ENCODE results near the gene CTAGE4. TPM values are rescaled to one million over a fixed set of nuclear protein-coding genes. Genes with fewer than 3 reads are reported as not detected.
"Not testable (repeated sequence)": the region's sequence is repeated elsewhere in the genome, so short reads cannot be mapped to it uniquely, and the experiment has no call there.

The CTAGE4 gene, protein sequence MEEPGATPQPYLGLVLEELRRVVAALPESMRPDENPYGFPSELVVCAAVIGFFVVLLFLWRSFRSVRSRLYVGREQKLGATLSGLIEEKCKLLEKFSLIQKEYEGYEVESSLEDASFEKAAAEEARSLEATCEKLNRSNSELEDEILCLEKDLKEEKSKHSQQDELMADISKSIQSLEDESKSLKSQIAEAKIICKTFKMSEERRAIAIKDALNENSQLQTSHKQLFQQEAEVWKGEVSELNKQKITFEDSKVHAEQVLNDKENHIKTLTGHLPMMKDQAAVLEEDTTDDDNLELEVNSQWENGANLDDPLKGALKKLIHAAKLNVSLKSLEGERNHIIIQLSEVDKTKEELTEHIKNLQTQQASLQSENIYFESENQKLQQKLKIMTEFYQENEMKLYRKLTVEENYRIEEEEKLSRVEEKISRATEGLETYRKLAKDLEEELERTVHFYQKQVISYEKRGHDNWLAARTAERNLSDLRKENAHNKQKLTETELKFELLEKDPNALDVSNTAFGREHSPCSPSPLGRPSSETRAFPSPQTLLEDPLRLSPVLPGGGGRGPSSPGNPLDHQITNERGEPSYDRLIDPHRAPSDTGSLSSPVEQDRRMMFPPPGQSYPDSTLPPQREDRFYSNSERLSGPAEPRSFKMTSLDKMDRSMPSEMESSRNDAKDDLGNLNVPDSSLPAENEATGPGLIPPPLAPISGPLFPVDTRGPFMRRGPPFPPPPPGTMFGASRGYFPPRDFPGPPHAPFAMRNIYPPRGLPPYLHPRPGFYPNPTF
- 1 to 10 TPM in 3 of 4 donors, not detected in 1; 1.8 to 6.7 (median 2.3) TPM for total RNA-seq

GRCh38 chr7:144183166-144183565 lies at the start of gene CTAGE4:
Gene CTAGE4 (plus strand): TSS chr7:144183466. CDS start chr7:144183504, 38 bp downstream.
- ATAC-seq (ENCODE audit: low FRiP score); DNase-seq (ENCODE audit: low spot score): not testable (repeated sequence)

GRCh38 chr7:144134116-144134515 lies 49.1 kb upstream of the CTAGE4 start:
- DNase-seq (ENCODE audit: low spot score) (no peak), ATAC-seq (ENCODE audit: low FRiP score) (no peak)
- TF ChIP-seq, protein P1, sequence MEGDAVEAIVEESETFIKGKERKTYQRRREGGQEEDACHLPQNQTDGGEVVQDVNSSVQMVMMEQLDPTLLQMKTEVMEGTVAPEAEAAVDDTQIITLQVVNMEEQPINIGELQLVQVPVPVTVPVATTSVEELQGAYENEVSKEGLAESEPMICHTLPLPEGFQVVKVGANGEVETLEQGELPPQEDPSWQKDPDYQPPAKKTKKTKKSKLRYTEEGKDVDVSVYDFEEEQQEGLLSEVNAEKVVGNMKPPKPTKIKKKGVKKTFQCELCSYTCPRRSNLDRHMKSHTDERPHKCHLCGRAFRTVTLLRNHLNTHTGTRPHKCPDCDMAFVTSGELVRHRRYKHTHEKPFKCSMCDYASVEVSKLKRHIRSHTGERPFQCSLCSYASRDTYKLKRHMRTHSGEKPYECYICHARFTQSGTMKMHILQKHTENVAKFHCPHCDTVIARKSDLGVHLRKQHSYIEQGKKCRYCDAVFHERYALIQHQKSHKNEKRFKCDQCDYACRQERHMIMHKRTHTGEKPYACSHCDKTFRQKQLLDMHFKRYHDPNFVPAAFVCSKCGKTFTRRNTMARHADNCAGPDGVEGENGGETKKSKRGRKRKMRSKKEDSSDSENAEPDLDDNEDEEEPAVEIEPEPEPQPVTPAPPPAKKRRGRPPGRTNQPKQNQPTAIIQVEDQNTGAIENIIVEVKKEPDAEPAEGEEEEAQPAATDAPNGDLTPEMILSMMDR (IDR thresholded peaks at IDR 0.05), result no peak

DNA sequence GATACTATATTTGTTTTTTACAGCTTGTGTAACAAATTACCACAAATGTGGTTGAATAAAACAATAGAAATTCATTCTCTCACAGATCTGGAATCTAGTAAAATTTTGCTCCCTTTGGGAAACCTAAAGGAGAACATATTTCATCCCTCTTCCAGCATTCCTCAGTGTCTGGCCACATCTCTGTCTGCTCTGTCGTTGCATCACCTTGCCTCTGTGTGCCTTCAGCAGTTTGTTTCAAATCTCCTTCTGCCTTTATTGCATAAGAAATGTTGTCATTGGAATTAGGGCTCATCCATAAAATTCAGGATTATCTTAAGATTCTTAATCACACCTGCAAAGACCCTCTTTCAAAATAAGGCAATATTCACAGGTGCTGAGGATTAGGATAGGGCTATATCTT lies 45.8 kb upstream of the CTAGE4 start:
- ATAC-seq (ENCODE audit: low FRiP score), result no peak
- TF ChIP-seq, protein P1 (IDR thresholded peaks at IDR 0.05), result no peak

DNA sequence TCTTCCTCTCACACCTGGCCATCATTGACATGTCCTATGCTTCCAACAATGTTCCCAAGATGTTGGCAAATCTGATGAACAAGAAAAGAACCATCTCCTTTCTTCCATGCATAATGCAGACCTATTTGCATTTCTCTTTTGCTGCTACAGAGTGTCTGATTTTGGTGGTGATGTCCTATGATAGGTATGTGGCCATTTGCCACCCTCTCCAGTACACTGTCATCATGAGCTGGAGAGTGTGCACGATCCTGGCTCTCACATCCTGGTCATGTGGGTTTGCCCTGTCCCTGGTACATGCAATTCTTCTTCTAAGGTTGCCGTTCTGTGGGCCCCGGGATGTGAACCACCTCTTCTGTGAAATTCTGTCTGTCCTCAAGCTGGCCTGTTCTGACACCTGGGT lies 41.1 kb upstream of the CTAGE4 start:
- ATAC-seq (ENCODE audit: low FRiP score) (no peak), DNase-seq (ENCODE audit: low spot score) (no peak)
- TF ChIP-seq, protein P1 (IDR thresholded peaks at IDR 0.05), result no peak

More for the DNA sequence above, 45.8 kb upstream of the CTAGE4 start:
- DNase-seq (ENCODE audit: low spot score), result no peak

DNA sequence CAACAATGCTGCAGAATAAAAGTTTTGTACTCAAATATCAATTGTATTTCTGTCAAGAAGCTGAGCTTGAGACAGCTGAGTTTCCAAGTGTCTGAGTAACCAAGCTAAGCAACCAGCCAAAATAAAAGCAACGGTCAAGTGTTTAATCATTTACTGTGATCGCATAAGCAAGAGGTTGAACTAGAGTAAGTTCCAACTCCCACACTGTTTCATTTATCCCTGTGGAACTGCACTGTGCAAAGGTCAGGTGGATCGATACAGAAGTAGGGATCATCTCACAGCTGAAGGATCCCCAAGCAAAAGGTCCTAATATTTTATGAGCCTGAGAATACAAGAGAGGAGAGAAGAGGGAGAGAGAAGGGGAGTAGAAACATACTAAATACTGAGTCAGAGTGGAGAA lies 38.8 kb upstream of the CTAGE4 start:
- ATAC-seq (ENCODE audit: low FRiP score) (no peak), DNase-seq (ENCODE audit: low spot score) (no peak)
- TF ChIP-seq, protein P1 (IDR thresholded peaks at IDR 0.05), result no peak

DNA sequence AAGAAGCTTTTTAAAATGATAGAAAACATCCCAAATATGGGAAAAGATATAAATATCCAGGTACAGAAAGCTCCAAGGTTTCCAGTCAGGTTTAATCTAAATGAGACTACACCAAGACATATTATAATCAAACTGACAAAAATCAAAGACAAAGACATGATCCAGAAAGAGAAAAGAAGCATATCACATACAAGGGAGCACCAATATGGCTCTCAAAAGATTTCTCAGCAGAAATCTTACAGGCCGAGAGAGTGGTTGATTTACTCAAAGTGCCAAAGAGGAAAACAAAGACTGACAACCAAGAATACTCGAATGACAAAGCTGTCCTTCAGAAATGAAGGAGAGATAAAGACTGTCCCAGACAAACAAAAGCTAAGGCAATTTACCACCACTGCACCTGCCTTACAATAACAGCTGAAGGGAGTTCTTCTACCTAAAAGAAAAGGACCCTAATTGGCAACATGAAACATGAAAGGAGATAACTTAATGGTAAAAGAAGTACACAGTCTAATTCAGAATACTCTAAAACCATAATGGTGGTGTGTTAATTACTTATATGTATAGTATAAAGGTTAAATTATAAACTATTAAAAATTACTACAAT lies 34.9 kb upstream of the CTAGE4 start:
- ATAC-seq (ENCODE audit: low FRiP score), result no peak
- no peak for DNase-seq (ENCODE audit: low spot score)
- TF ChIP-seq, protein P1 (IDR thresholded peaks at IDR 0.05), result no peak

GRCh38 chr7:144158861-144159260 lies 24.4 kb upstream of the CTAGE4 start:
- no peak for ATAC-seq (ENCODE audit: low FRiP score)
- no peak for DNase-seq (ENCODE audit: low spot score)
- TF ChIP-seq, protein P1 (IDR thresholded peaks at IDR 0.05), result no peak
